ENCODE measurements around the gene UNC50. TPM values are rescaled to one million over a fixed set of nuclear protein-coding genes. Genes with fewer than 3 reads are reported as not detected.

Gene UNC50
- total RNA-seq, 1 donor from 2014 or later: 33.0 TPM

GRCh38 chr2:98607741-98608115, 661 bp upstream of the UNC50 start:
- DNase-seq (ENCODE audit: low spot score): no peak
- Mint-ChIP-seq H3K9me3 (ENCODE audit: unreplicated experiment) (no peaks in the 10 kb centered on the region), H3K27ac (ENCODE audit: unreplicated experiment) (peak overlapping the region; percentile 88), H3K4me3 (ENCODE audit: unreplicated experiment) (peak overlapping the region; percentile 94), H3K36me3 (ENCODE audit: low read depth, unreplicated experiment) (peaks cover 9% of the 10 kb centered on the region), H3K27me3 (ENCODE audit: unreplicated experiment) (peaks cover 2% of the 10 kb centered on the region), H3K4me1 (ENCODE audit: unreplicated experiment) (peaks cover 35% of the 10 kb centered on the region)
- no peak for TF ChIP-seq CTCF (IDR thresholded peaks at IDR 0.05; ENCODE audit: unreplicated experiment)

GRCh38 chr2:98608962-98609604, 694 bp downstream of the UNC50 start:
- peaks cover 35% of the 10 kb centered on the region for H3K4me1 Mint-ChIP-seq (ENCODE audit: unreplicated experiment)
- TF ChIP-seq CTCF (IDR thresholded peaks at IDR 0.05; ENCODE audit: unreplicated experiment): no peak

GRCh38 chr2:98614024-98614739, 5.8 kb downstream of the UNC50 start:
- H3K27ac Mint-ChIP-seq (ENCODE audit: unreplicated experiment): no peak overlapping the region
- H3K27me3 Mint-ChIP-seq (ENCODE audit: unreplicated experiment): no peaks in the 10 kb centered on the region
- H3K4me3 Mint-ChIP-seq (ENCODE audit: unreplicated experiment): no peak overlapping the region
- no peak for DNase-seq (ENCODE audit: low spot score)
- H3K9me3 Mint-ChIP-seq (ENCODE audit: unreplicated experiment): no peaks in the 10 kb centered on the region
- TF ChIP-seq CTCF (IDR thresholded peaks at IDR 0.05; ENCODE audit: unreplicated experiment): no peak
- H3K36me3 Mint-ChIP-seq (ENCODE audit: low read depth, unreplicated experiment): peaks cover 11% of the 10 kb centered on the region
- H3K4me1 Mint-ChIP-seq (ENCODE audit: unreplicated experiment): peaks cover 23% of the 10 kb centered on the region

More at GRCh38 chr2:98608962-98609604, 694 bp downstream of the UNC50 start:
- H3K9me3 Mint-ChIP-seq (ENCODE audit: unreplicated experiment): no peaks in the 10 kb centered on the region
- no peaks in the 10 kb centered on the region for H3K27me3 Mint-ChIP-seq (ENCODE audit: unreplicated experiment)
- peak; percentile 29 for DNase-seq (ENCODE audit: low spot score)
- H3K4me3 Mint-ChIP-seq (ENCODE audit: unreplicated experiment): peak overlapping the region; percentile 94
- peaks cover 17% of the 10 kb centered on the region for H3K36me3 Mint-ChIP-seq (ENCODE audit: low read depth, unreplicated experiment)
- peak overlapping the region; percentile 92 for H3K27ac Mint-ChIP-seq (ENCODE audit: unreplicated experiment)

- Mint-ChIP-seq H3K4me3 (ENCODE audit: unreplicated experiment) (no peak overlapping the region), H3K36me3 (ENCODE audit: low read depth, unreplicated experiment) (peaks cover 8% of the 10 kb centered on the region), H3K9me3 (ENCODE audit: unreplicated experiment) (no peaks in the 10 kb centered on the region), H3K27me3 (ENCODE audit: unreplicated experiment) (no peaks in the 10 kb centered on the region), H3K27ac (ENCODE audit: unreplicated experiment) (no peak overlapping the region), H3K4me1 (ENCODE audit: unreplicated experiment) (peaks cover 11% of the 10 kb centered on the region)
- TF ChIP-seq CTCF (IDR thresholded peaks at IDR 0.05; ENCODE audit: unreplicated experiment): no peak
- no peak for DNase-seq (ENCODE audit: low spot score)
These were observed 7.1 kb downstream of the UNC50 start for GRCh38 chr2:98615481-98615880.

GRCh38 chr2:98617149-98617548, 8.8 kb downstream of the UNC50 start:
- TF ChIP-seq CTCF (IDR thresholded peaks at IDR 0.05; ENCODE audit: unreplicated experiment): no peak
- H3K4me3 Mint-ChIP-seq (ENCODE audit: unreplicated experiment): no peak overlapping the region
- H3K4me1 Mint-ChIP-seq (ENCODE audit: unreplicated experiment): no peaks in the 10 kb centered on the region
- DNase-seq (ENCODE audit: low spot score): no peak
- no peak overlapping the region for H3K27ac Mint-ChIP-seq (ENCODE audit: unreplicated experiment)
- peaks cover 8% of the 10 kb centered on the region for H3K36me3 Mint-ChIP-seq (ENCODE audit: low read depth, unreplicated experiment)
- no peaks in the 10 kb centered on the region for H3K27me3 Mint-ChIP-seq (ENCODE audit: unreplicated experiment)
- no peaks in the 10 kb centered on the region for H3K9me3 Mint-ChIP-seq (ENCODE audit: unreplicated experiment)
